Upper lobe of right lung (tissue), 1 donor: Measurements from ENCODE around the gene SLC66A2. TPM values are rescaled to one million over a fixed set of nuclear protein-coding genes. Genes with fewer than 3 reads are reported as not detected.

Experiments
- ATAC-seq: fragments of 200-7000 bp; cut with Tn5 transposase; one replicate; pipeline ENCODE4 v1.9.1; 2020; ENCODE audit warnings: mild to moderate bottlenecking, moderate library complexity
- DNase-seq: peaks from one replicate; pipeline ENCODE4 v3.0.0-alpha.2; 2020
- H3K27ac ChIP-seq: fragments of 200-600 bp; one replicate; pipeline ENCODE4 v1.8.0; 2022
- H3K27me3 ChIP-seq: fragments of 200-600 bp; one replicate; pipeline ENCODE4 v1.8.0; 2022; ENCODE audit warnings: mild to moderate bottlenecking
- H3K36me3 ChIP-seq: fragments of 200-600 bp; one replicate; pipeline ENCODE4 v1.8.0; 2022
- H3K4me1 ChIP-seq: fragments of 200-600 bp; one replicate; pipeline ENCODE4 v1.8.0; 2022
- H3K4me3 ChIP-seq: fragments of 200-600 bp; one replicate; pipeline ENCODE4 v1.8.0; 2022; ENCODE audit warnings: mild to moderate bottlenecking
- H3K9me3 ChIP-seq: fragments of 200-600 bp; one replicate; pipeline ENCODE4 v1.8.0; 2022
- intact Hi-C: fragments of 100-400 bp; cut with DNase I; formaldehyde crosslinking; loops from one replicate; pipeline ENCODE4 v1.11.0; 2022
- total RNA-seq: library from RNA; stranded (reverse); fragmentation: NEBNext Ultra II Directional; extraction: Animal tissue kit (Norgen Biotek cat#: 25700); gene quantifications from one replicate; pipeline ENCODE4 v1.2.1, GENCODE V29; 2021
- TF ChIP-seq, protein P1 (sequence below): fragments of 200-600 bp; IDR thresholded peaks from one replicate; pipeline ENCODE4 v1.8.0; 2022; ENCODE audit warnings: antibody characterized with exemption
- donor health status: DM: no; HTN: yes; CAD: no; lungs with severe emphysema.

Gene SLC66A2
- total RNA-seq, 1 donor from 2014 or later, result 59.5 TPM

- intact Hi-C loops, result no loop called here
- ATAC-seq, result peak; percentile 79
- peaks cover 19% of the 10 kb centered on the region for H3K4me1 ChIP-seq
- no peak overlapping the region for H3K4me3 ChIP-seq
- TF ChIP-seq, protein P1, sequence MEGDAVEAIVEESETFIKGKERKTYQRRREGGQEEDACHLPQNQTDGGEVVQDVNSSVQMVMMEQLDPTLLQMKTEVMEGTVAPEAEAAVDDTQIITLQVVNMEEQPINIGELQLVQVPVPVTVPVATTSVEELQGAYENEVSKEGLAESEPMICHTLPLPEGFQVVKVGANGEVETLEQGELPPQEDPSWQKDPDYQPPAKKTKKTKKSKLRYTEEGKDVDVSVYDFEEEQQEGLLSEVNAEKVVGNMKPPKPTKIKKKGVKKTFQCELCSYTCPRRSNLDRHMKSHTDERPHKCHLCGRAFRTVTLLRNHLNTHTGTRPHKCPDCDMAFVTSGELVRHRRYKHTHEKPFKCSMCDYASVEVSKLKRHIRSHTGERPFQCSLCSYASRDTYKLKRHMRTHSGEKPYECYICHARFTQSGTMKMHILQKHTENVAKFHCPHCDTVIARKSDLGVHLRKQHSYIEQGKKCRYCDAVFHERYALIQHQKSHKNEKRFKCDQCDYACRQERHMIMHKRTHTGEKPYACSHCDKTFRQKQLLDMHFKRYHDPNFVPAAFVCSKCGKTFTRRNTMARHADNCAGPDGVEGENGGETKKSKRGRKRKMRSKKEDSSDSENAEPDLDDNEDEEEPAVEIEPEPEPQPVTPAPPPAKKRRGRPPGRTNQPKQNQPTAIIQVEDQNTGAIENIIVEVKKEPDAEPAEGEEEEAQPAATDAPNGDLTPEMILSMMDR, result peak; percentile 30
- H3K9me3 ChIP-seq, result peaks cover 30% of the 10 kb centered on the region
- peaks cover 11% of the 10 kb centered on the region for H3K36me3 ChIP-seq
- no peaks in the 10 kb centered on the region for H3K27me3 ChIP-seq
- peak; percentile 64 for DNase-seq
- H3K27ac ChIP-seq, result no peak overlapping the region
These were observed 17.7 kb downstream of the SLC66A2 start for GRCh38 chr18:79933765-79934164.

DNA sequence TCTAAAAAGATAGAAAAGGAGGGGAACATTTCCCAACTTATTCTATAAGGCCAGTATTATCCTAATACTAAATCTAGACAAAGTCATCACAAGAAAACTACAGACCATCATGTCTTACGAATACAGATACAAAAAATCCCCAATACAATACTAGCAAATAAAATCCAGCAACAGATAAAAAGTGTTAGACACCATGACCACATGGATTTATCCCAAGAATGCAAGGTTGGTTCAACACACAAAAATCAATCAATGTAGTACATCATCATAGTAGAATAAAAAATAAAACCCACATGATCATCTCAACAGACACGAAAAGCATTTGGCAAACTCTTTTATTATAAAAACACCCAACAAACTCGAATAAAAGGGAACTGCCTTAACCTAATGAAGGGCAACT, 18.5 kb downstream of the SLC66A2 start:
- DNase-seq (no peak), ATAC-seq (no peak)
- intact Hi-C loops, result no loop called here
- TF ChIP-seq, protein P1, result no peak
- H3K9me3 ChIP-seq, result peaks cover 30% of the 10 kb centered on the region
- H3K27ac ChIP-seq, result no peak overlapping the region
- no peak overlapping the region for H3K4me3 ChIP-seq
- H3K27me3 ChIP-seq, result no peaks in the 10 kb centered on the region
- peaks cover 11% of the 10 kb centered on the region for H3K36me3 ChIP-seq
- peaks cover 12% of the 10 kb centered on the region for H3K4me1 ChIP-seq

DNA sequence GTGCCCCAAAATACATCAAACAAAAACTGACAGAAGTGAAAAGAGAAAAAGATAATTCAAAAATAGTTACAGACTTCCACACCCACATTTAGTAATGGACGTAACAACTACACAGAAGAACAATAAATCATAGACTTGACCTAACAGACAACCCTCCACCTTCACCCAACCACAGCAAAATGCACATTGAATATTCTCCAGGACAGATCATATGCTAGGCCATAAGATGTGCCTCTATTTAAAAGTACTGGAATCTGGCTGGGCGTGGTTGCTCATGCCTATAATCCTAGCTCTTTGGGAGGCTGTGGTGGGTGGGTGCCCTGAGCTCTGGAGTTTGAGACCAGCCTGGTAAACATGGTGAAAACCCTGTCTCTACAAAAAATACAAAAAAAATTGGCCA, 20.0 kb downstream of the SLC66A2 start:
- no peak for ATAC-seq
- Histone ChIP-seq H3K4me3 (no peak overlapping the region), H3K27me3 (no peaks in the 10 kb centered on the region), H3K36me3 (peaks cover 11% of the 10 kb centered on the region), H3K27ac (no peak overlapping the region), H3K9me3 (peaks cover 30% of the 10 kb centered on the region), H3K4me1 (peaks cover 12% of the 10 kb centered on the region)
- DNase-seq, result no peak
- TF ChIP-seq, protein P1, result no peak
- intact Hi-C loops, result no loop called here

DNA sequence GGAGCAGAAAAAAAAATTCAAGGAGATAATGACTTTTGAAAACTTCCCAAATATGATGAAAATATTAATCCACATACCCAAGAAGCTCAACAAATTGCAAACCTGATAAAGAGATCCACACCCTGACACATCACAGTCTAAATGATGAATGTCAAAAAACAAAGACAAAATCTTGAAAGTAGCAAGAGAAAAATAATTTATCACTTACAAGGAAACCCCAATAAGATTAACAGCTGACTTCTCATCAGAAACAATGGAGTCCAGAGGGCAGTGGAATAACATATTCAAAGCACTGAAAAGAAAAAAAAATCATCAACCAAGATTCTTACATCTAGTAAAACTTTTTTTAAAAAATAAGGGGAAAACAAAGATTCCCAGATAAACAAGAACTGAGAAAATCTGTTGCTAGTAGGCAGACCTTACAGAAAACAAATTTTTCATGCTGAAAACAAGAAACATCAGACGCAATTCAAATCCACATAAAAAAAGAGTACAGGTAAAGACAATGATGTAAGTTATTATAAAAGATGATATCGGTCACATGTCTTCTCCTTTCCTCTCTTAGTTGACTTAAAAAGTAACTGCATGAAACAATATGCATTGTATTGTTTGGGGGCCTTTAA, 21.3 kb downstream of the SLC66A2 start:
- H3K27ac ChIP-seq, result no peak overlapping the region

GRCh38 chr18:79928563-79928960, 22.9 kb downstream of the SLC66A2 start:
- Histone ChIP-seq H3K4me3 (no peak overlapping the region), H3K9me3 (peaks cover 30% of the 10 kb centered on the region), H3K27me3 (no peaks in the 10 kb centered on the region), H3K36me3 (peaks cover 19% of the 10 kb centered on the region), H3K4me1 (no peaks in the 10 kb centered on the region), H3K27ac (no peak overlapping the region)
- TF ChIP-seq, protein P1, result no peak
- peak; percentile 37 for DNase-seq
- intact Hi-C loops, result no loop called here
- ATAC-seq, result no peak

More for the DNA sequence above, 21.3 kb downstream of the SLC66A2 start:
- no peak overlapping the region for H3K4me3 ChIP-seq
- no peaks in the 10 kb centered on the region for H3K27me3 ChIP-seq
- intact Hi-C loops, result no loop called here
- no peak for DNase-seq
- peaks cover 30% of the 10 kb centered on the region for H3K9me3 ChIP-seq
- no peak for ATAC-seq
- peaks cover 11% of the 10 kb centered on the region for H3K36me3 ChIP-seq
- H3K4me1 ChIP-seq, result peaks cover 8% of the 10 kb centered on the region
- TF ChIP-seq, protein P1, result no peak
